Measurements from ENCODE around the gene TCF4.

TCF4 gene

GRCh38 chr18:55280503-55280902 is 307.5 kb downstream of the TCF4 start:
- DNase-seq, result peak; percentile 23

- no peak for DNase-seq
Measured at GRCh38 chr18:55275039-55275901, 312.7 kb downstream of the TCF4 start.

GRCh38 chr18:55272510-55273243 is 315.3 kb downstream of the TCF4 start:
- DNase-seq, result no peak

GRCh38 chr18:55269622-55270021 is 318.4 kb downstream of the TCF4 start:
- no peak for DNase-seq

- no peak for DNase-seq
Measured at GRCh38 chr18:55268628-55269275, 319.2 kb downstream of the TCF4 start.

- DNase-seq, result no peak
Measured at GRCh38 chr18:55268151-55268601, 319.8 kb downstream of the TCF4 start.

GRCh38 chr18:55266981-55267380 is 321.0 kb downstream of the TCF4 start:
- no peak for DNase-seq

GRCh38 chr18:55265984-55266383 is 322.0 kb downstream of the TCF4 start:
- no peak for DNase-seq

GRCh38 chr18:55265130-55265675 is 322.8 kb downstream of the TCF4 start:
- DNase-seq, result no peak

- DNase-seq, result no peak
Measured at GRCh38 chr18:55264108-55264507, 323.9 kb downstream of the TCF4 start.

GRCh38 chr18:55262021-55262560 is 325.9 kb downstream of the TCF4 start:
- no peak for DNase-seq

- no peak for DNase-seq
Measured at GRCh38 chr18:55261253-55261652, 326.7 kb downstream of the TCF4 start.

- DNase-seq, result no peak
Measured at GRCh38 chr18:55258088-55258487, 329.9 kb downstream of the TCF4 start.

GRCh38 chr18:55256929-55257289 is 331.1 kb downstream of the TCF4 start:
- no peak for DNase-seq

GRCh38 chr18:55256226-55256928 is 331.6 kb downstream of the TCF4 start:
- no peak for DNase-seq

GRCh38 chr18:55253814-55254213 is 334.2 kb downstream of the TCF4 start:
- DNase-seq, result no peak

- no peak for DNase-seq
Measured at GRCh38 chr18:55252901-55253300, 335.1 kb downstream of the TCF4 start.

GRCh38 chr18:55252053-55252675 is 335.8 kb downstream of the TCF4 start:
- no peak for DNase-seq

- no peak for DNase-seq
Measured at GRCh38 chr18:55251254-55251971, 336.6 kb downstream of the TCF4 start.

GRCh38 chr18:55250768-55251173 is 337.2 kb downstream of the TCF4 start:
- no peak for DNase-seq

- no peak for DNase-seq
Measured at GRCh38 chr18:55249550-55249949, 338.4 kb downstream of the TCF4 start.

All from NCI-H2029 (cell line).